NCI-H69 (cell line): Measurements from ENCODE around the gene ELMO2.

ENCODE experiments used
- DNase-seq: peaks from one replicate; lab custom pipeline; 2025; lab: John Stamatoyannopoulos, UW

ELMO2 gene

GRCh38 chr20:46406200-46406985 lies at the start of gene ELMO2:
TSS of gene ELMO2 (minus strand) at chr20:46406615. CDS start at chr20:46394482, 12,133 bp downstream.
- peak; percentile 95 for DNase-seq

GRCh38 chr20:46455729-46456128 lies 49.3 kb upstream of the ELMO2 start:
- no peak for DNase-seq

GRCh38 chr20:46446851-46447250 lies 40.4 kb upstream of the ELMO2 start:
- DNase-seq, result no peak

GRCh38 chr20:46439837-46440236 lies 33.4 kb upstream of the ELMO2 start:
- DNase-seq, result no peak

GRCh38 chr20:46438156-46438750 lies 31.8 kb upstream of the ELMO2 start:
- peak; percentile 55 for DNase-seq

GRCh38 chr20:46435146-46435545 lies 28.7 kb upstream of the ELMO2 start:
- no peak for DNase-seq

- peak; percentile 1 for DNase-seq
Observed at GRCh38 chr20:46434597-46434996, 28.2 kb upstream of the ELMO2 start.

- no peak for DNase-seq
Observed at GRCh38 chr20:46433051-46433450, 26.6 kb upstream of the ELMO2 start.

GRCh38 chr20:46430921-46431712 lies 24.7 kb upstream of the ELMO2 start:
- no peak for DNase-seq

GRCh38 chr20:46427384-46427783 lies 21.0 kb upstream of the ELMO2 start:
- no peak for DNase-seq

GRCh38 chr20:46423882-46424482 lies 17.6 kb upstream of the ELMO2 start:
- no peak for DNase-seq

GRCh38 chr20:46423342-46423741 lies 16.9 kb upstream of the ELMO2 start:
- DNase-seq, result no peak

GRCh38 chr20:46420878-46421277 lies 14.5 kb upstream of the ELMO2 start:
- DNase-seq, result no peak

GRCh38 chr20:46419882-46420281 lies 13.5 kb upstream of the ELMO2 start:
- DNase-seq, result no peak

GRCh38 chr20:46416839-46417238 lies 10.4 kb upstream of the ELMO2 start:
- DNase-seq, result no peak

- no peak for DNase-seq
Observed at GRCh38 chr20:46416421-46416820, 10.0 kb upstream of the ELMO2 start.

- DNase-seq, result no peak
Observed at GRCh38 chr20:46415773-46416172, 9.4 kb upstream of the ELMO2 start.

GRCh38 chr20:46414608-46415007 lies 8.2 kb upstream of the ELMO2 start:
- no peak for DNase-seq

- DNase-seq, result no peak
Observed at GRCh38 chr20:46411637-46412036, 5.2 kb upstream of the ELMO2 start.

GRCh38 chr20:46408281-46408731 lies 1.9 kb upstream of the ELMO2 start:
- DNase-seq, result no peak

- no peak for DNase-seq
Observed at GRCh38 chr20:46407671-46407996, 1.2 kb upstream of the ELMO2 start.

GRCh38 chr20:46406986-46407670 lies 713 bp upstream of the ELMO2 start:
- DNase-seq, result peak; percentile 78
